CD4-positive, alpha-beta T cell treated with Interleukin-6 for 4 hours (primary cell): Measurements from ENCODE around the gene CYP2D6.
"Not testable (repeated sequence)": the region's sequence is repeated elsewhere in the genome, so short reads cannot be mapped to it uniquely, and the experiment has no call there.

Source experiments
- DNase-seq: peaks from one replicate; pipeline ENCODE4 v3.0.0-alpha.2; 2020; ENCODE audit warnings: mixed read lengths

The CYP2D6 gene

GRCh38 chr22:42130639-42131431 is at the start of gene CYP2D6:
Gene CYP2D6 (minus strand): TSS chr22:42130810. CDS start chr22:42130791, 19 bp downstream.
- not testable (repeated sequence) for DNase-seq

GRCh38 chr22:42179616-42180015 is 49.0 kb upstream of the CYP2D6 start:
- DNase-seq: no peak

GRCh38 chr22:42178910-42179519 is 48.4 kb upstream of the CYP2D6 start:
- no peak for DNase-seq

GRCh38 chr22:42177891-42178336 is 47.3 kb upstream of the CYP2D6 start:
- no peak for DNase-seq

- no peak for DNase-seq
Measured at GRCh38 chr22:42176255-42176915, 45.8 kb upstream of the CYP2D6 start.

DNA sequence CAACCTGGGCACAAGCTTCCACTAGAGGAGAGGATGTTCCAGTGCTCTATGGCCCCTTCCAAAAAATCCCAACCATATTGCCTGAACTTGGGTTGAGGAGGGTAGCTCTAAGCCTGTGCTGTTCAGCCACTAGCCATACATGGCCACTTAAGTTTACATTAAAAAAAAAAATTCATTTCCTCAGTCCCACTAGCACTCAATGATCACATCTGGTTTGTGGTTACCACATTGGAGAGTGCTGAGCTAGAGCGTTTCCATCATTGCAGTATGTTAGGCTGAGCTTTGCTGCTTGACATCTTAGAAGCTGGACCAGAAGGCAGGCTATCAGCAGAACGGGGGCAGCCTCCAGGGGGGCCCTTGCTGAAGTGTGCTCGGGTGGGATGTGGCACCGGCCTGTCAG is 43.5 kb upstream of the CYP2D6 start:
- DNase-seq: no peak

GRCh38 chr22:42173183-42173926 is 42.7 kb upstream of the CYP2D6 start:
- no peak for DNase-seq

GRCh38 chr22:42172773-42173172 is 42.2 kb upstream of the CYP2D6 start:
- DNase-seq: no peak

- no peak for DNase-seq
Measured at GRCh38 chr22:42171946-42172719, 41.5 kb upstream of the CYP2D6 start.

DNA sequence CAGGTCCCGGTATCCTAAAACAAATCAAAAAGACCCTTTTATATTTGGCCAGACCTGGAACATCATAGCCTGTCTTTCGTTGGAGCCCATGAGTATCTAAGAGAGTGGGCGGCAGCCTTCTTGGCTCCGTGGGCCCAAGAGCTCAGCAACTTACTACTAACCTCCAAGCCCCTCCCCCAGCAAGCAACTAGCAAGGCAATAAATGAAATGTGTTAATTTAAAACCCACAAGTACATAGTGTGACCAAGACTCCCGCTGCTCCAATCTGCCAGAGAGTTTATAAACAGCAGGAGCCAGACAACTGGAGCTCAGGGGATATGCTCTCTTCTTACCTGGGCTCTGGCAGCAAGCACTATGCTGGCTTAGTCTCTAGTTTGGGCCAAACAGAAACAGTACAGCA is 40.8 kb upstream of the CYP2D6 start:
- no peak for DNase-seq

DNA sequence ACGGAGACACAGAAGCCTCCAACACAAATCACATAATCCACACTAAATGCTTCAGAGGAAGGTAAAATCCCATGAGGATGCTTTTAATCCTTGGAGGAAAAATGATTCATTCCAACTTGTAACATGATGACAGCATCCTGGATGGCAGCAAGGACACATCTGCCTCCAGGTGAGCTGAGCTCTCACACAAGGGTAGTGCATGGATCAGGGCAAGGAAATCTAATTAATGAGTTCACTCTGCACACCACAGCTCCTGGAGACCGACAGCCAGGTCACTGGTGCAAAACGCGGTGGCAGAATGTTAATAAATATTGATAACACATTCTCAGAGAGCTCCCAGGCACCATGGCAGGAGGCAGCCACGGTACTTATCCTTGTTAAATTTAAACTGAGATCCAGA is 40.3 kb upstream of the CYP2D6 start:
- DNase-seq: no peak

GRCh38 chr22:42169055-42169469 is 38.5 kb upstream of the CYP2D6 start:
- DNase-seq: peak; percentile 81

DNA sequence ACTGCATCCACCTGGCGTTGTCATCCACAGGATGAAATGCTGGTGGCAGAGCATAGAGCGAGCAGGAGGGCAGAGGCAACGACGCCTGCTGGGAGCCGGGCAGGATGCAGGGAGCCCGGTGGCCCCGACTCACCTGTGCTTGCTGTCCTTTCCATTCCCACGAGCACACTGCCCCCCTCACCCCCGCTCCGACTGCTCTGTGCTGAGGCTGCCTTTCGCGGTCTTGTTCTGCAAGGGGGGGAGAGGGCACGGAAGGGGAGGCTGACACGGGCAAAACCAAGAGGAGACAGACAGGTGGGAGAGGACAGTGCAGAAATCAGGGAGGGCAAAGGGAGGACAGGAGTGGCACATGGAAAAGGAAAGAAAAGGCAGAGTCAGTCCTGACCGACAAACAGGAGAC is 37.9 kb upstream of the CYP2D6 start:
- no peak for DNase-seq

- DNase-seq: no peak
Measured at GRCh38 chr22:42167066-42167465, 36.5 kb upstream of the CYP2D6 start.

DNA sequence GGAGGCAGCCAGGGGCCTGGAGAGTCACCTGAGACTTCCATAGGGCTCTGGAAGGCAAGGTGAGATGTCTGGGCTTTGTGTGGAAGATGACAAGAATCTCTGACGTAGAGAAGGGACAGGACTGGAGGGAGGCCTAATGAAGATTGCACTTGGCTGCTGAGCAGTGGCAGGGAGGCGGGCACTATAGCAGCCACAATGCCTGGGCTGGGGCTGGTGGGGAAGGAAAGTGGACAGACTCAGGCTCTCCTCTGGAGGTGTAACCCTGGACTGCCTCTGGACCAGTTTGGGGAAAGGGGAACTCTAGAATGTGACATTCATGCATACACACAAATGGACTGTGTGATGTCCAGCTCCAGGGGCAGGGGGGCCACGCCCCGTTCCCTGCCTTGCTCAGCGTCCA is 34.3 kb upstream of the CYP2D6 start:
- no peak for DNase-seq

DNA sequence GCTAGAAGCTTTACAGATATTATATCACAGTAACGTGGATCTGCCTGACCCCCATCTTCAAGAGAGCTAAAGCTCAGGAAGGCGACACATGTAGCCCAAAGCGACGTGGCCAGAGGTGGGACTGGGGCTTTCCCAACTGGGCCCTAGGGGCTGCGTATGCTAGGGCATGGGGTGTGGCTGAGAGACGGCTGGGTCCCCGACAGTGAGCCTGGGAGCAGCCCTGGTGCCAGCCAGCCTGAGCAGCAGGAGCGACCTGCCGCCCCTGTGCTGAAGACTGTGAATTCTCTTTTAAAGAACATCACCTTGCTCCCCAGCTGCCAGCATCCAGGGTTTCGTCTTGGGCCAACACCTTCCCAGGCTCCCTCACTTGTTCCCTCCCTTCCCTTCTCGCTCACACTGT is 32.9 kb upstream of the CYP2D6 start:
- no peak for DNase-seq

DNA sequence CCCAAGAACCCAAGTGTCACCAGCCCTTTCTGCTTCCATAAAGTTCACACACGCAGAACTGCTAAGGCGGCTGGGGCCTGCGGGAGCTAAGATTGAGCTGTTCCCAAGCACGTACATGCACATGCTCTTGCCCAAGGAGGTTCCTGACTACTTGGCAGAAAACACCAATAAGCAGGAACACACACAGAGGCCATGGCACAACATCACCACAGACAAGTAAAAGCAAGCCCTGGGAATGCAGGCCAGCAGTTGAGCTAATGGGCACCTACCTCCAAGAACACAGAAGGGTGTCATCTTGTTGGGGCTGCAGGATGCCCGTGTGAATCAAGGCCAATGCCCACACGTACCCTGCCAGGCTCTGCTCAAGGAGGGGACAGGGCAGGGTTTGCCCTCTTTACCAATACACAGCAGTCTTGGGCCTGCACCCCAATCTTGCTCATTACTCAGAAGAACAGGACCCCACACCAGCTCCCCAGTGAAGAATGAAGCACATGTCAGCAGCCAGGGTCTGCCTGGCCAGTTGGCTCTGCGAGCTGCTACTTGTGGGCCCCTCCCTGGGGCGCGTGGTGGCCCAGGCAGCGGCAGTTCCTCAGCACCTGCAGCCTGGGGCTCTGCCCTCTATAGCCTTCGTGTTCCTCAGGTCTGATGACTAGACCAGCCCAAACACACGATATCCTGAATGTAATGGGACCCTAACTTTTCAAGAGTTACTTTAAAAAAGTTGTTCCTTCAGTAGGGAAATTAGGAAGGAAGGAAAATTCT is 32.3 kb upstream of the CYP2D6 start:
- DNase-seq: no peak

- no peak for DNase-seq
Measured at GRCh38 chr22:42160830-42161696, 30.5 kb upstream of the CYP2D6 start.

GRCh38 chr22:42160251-42160650 is 29.6 kb upstream of the CYP2D6 start:
- no peak for DNase-seq

GRCh38 chr22:42158456-42159132 is 28.0 kb upstream of the CYP2D6 start:
- DNase-seq: no peak
